ENCODE results near the gene PTMA. TPM values are rescaled to one million over a fixed set of nuclear protein-coding genes. Genes with fewer than 3 reads are reported as not detected.

The PTMA gene
- total and polyA plus RNA-seq, 9 of the 15 experiments (the other 6 are each of a cell fraction or from before 2014, with no cell fraction given), result 429 to 2,322 (median 1,578) TPM

DNA sequence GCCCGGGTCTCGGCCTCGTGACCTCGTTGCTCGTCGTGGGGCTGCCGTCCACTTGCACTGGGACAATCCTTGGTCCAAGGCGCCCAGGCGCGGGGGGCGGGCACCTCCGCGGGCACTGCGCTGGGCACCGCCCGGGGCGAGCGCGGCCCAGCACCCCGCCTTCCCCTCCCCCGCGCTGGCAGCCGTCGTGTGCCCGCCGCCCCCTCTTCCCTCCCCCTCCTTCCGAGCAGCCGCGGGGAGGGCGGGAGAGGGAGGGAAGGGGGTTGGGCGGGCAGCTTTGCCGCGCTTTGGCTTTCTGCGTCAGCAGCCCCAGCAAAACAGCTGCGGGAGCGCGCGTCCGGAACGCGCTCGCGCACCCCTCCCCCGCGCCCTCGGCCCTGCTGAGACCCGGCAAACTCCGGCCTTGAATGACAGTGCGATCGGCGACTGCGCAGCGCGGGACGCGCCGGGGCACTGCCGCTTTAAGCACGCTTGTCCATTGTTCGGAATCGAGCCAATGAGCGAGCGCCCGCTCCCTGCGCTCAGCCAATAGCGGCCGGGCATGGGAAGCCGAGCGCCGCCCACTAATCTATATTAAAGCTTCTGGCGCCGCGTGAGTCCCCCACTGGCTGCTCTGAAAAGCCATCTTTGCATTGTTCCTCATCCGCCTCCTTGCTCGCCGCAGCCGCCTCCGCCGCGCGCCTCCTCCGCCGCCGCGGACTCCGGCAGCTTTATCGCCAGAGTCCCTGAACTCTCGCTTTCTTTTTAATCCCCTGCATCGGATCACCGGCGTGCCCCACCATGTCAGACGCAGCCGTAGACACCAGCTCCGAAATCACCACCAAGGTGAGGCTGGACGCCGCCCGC is at the start of gene PTMA (continued):
- TF ChIP-seq MEF2A (IDR thresholded peaks at IDR 0.05; ENCODE audit: control insufficient read depth, low read depth, low read length) (no peak), ZFX (CRISPR knock-in tag; IDR thresholded peaks at IDR 0.05) (no peak), MTA1 (IDR thresholded peaks at IDR 0.05; ENCODE audit: borderline replicate concordance) (no peak), SUPT5H (IDR thresholded peaks at IDR 0.05) (peak; percentile 97), LEF1 (IDR thresholded peaks at IDR 0.05) (no peak), RBM25 (IDR thresholded peaks at IDR 0.05; ENCODE audit: low read depth, low read length, severe bottlenecking) (peak; percentile 87), NCOR1 (IDR thresholded peaks at IDR 0.05) (peak; percentile 39), ZNF24 (IDR thresholded peaks at IDR 0.05) (0 out of 2 replicates have a peak, but pooled peaks have one; percentile 27), ZNF584 (CRISPR knock-in tag; IDR thresholded peaks at IDR 0.05; ENCODE audit: low read depth) (peak; percentile 63), CREM (IDR thresholded peaks at IDR 0.05; ENCODE audit: low read depth) (peak; percentile 85), HDGF (IDR thresholded peaks at IDR 0.05) (no peak), TFAM (CRISPR knock-in tag; conservative IDR thresholded peaks at IDR 0.05) (no peak), ZNF717 (CRISPR knock-in tag; IDR thresholded peaks at IDR 0.05) (no peak)
- TF ChIP-seq, protein P1, sequence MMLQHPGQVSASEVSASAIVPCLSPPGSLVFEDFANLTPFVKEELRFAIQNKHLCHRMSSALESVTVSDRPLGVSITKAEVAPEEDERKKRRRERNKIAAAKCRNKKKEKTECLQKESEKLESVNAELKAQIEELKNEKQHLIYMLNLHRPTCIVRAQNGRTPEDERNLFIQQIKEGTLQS (IDR thresholded peaks at IDR 0.05), result no peak
- TF ChIP-seq, protein P1 (CRISPR knock-in tag; conservative IDR thresholded peaks at IDR 0.05), result 0 out of 2 replicates have a peak, but pooled peaks have one; percentile 26
- TF ChIP-seq, protein P2, sequence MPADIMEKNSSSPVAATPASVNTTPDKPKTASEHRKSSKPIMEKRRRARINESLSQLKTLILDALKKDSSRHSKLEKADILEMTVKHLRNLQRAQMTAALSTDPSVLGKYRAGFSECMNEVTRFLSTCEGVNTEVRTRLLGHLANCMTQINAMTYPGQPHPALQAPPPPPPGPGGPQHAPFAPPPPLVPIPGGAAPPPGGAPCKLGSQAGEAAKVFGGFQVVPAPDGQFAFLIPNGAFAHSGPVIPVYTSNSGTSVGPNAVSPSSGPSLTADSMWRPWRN (IDR thresholded peaks at IDR 0.05; ENCODE audit: low read depth), result no peak
- TF ChIP-seq, protein P3, sequence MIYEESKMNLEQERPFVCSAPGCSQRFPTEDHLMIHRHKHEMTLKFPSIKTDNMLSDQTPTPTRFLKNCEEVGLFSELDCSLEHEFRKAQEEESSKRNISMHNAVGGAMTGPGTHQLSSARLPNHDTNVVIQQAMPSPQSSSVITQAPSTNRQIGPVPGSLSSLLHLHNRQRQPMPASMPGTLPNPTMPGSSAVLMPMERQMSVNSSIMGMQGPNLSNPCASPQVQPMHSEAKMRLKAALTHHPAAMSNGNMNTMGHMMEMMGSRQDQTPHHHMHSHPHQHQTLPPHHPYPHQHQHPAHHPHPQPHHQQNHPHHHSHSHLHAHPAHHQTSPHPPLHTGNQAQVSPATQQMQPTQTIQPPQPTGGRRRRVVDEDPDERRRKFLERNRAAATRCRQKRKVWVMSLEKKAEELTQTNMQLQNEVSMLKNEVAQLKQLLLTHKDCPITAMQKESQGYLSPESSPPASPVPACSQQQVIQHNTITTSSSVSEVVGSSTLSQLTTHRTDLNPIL (CRISPR knock-in tag; IDR thresholded peaks at IDR 0.05), result no peak
- TF ChIP-seq, protein P4, sequence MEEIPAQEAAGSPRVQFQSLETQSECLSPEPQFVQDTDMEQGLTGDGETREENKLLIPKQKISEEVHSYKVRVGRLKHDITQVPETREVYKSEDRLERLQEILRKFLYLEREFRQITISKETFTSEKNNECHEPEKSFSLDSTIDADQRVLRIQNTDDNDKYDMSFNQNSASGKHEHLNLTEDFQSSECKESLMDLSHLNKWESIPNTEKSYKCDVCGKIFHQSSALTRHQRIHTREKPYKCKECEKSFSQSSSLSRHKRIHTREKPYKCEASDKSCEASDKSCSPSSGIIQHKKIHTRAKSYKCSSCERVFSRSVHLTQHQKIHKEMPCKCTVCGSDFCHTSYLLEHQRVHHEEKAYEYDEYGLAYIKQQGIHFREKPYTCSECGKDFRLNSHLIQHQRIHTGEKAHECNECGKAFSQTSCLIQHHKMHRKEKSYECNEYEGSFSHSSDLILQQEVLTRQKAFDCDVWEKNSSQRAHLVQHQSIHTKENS (CRISPR knock-in tag; IDR thresholded peaks at IDR 0.05), result no peak
- TF ChIP-seq, protein P5, sequence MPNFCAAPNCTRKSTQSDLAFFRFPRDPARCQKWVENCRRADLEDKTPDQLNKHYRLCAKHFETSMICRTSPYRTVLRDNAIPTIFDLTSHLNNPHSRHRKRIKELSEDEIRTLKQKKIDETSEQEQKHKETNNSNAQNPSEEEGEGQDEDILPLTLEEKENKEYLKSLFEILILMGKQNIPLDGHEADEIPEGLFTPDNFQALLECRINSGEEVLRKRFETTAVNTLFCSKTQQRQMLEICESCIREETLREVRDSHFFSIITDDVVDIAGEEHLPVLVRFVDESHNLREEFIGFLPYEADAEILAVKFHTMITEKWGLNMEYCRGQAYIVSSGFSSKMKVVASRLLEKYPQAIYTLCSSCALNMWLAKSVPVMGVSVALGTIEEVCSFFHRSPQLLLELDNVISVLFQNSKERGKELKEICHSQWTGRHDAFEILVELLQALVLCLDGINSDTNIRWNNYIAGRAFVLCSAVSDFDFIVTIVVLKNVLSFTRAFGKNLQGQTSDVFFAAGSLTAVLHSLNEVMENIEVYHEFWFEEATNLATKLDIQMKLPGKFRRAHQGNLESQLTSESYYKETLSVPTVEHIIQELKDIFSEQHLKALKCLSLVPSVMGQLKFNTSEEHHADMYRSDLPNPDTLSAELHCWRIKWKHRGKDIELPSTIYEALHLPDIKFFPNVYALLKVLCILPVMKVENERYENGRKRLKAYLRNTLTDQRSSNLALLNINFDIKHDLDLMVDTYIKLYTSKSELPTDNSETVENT (CRISPR knock-in tag; IDR thresholded peaks at IDR 0.05), result no peak
- TF ChIP-seq, protein P6, sequence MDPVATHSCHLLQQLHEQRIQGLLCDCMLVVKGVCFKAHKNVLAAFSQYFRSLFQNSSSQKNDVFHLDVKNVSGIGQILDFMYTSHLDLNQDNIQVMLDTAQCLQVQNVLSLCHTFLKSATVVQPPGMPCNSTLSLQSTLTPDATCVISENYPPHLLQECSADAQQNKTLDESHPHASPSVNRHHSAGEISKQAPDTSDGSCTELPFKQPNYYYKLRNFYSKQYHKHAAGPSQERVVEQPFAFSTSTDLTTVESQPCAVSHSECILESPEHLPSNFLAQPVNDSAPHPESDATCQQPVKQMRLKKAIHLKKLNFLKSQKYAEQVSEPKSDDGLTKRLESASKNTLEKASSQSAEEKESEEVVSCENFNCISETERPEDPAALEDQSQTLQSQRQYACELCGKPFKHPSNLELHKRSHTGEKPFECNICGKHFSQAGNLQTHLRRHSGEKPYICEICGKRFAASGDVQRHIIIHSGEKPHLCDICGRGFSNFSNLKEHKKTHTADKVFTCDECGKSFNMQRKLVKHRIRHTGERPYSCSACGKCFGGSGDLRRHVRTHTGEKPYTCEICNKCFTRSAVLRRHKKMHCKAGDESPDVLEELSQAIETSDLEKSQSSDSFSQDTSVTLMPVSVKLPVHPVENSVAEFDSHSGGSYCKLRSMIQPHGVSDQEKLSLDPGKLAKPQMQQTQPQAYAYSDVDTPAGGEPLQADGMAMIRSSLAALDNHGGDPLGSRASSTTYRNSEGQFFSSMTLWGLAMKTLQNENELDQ (CRISPR knock-in tag; IDR thresholded peaks at IDR 0.05; ENCODE audit: borderline replicate concordance), result no peak

Data from K562 (cell line).